Body of pancreas (tissue), 4 donors: ENCODE measurements around the gene SCN3A.

Experiments used
- CTCF ChIP-seq, 7 experiments: fragments of 450-650 bp in 4 of 7; fragments of 200-600 bp in 3 of 7; sonication (generic) in 3 of 7; IDR thresholded peaks; one replicate each; pipeline ENCODE4 v1.5.1; 2016 to 2019; ENCODE audit warnings: antibody characterized with exemption in 7 of 7
- POLR2A ChIP-seq, 3 donors: fragments of 450-650 bp; IDR thresholded peaks; one replicate each; pipeline ENCODE4 v1.6.1; 2016; ENCODE audit warnings: antibody characterized with exemption in 3 of 3, mild to moderate bottlenecking in 2 of 3

- TF ChIP-seq POLR2A (IDR thresholded peaks at IDR 0.05): no peak
- no peak for TF ChIP-seq CTCF (IDR thresholded peaks at IDR 0.05)
These were observed 77.6 kb downstream of the SCN3A start for GRCh38 chr2:165126244-165126643.
